ENCODE results near the gene CHCHD4. TPM values are rescaled to one million over a fixed set of nuclear protein-coding genes. Genes with fewer than 3 reads are reported as not detected.

CHCHD4 gene
- polyA plus RNA-seq, 2 of the 4 experiments (the other 2 are of a cell fraction): 37.3 to 48.8 TPM

DNA sequence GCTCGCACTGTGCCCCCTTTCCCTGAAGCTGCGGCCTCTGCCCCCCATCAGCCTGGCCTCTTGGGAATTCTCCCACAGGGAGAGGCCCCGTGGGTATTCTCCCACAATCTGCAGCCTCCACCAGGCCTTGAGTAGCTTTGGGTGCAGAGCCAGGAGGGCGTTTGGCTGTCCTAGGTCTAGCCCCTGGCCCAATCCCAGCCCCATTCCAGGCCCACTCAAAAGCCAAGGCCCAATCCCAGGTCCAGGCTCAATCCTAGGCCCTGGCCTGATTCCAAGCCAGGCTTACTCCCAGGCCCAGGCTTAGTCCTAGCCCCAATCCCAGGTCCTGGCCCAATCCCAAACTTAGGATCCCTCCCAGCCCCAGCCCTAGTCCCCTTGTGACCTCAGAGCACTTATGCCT lies 59.8 kb downstream of the CHCHD4 start:
- no peak for DNase-seq (ENCODE audit: low read depth in 1 of 2, low spot score in 1 of 2)
- ChIA-PET CTCF (no interaction called here), POLR2A (no interaction called here)
- ATAC-seq: no peak
- H3K9me3 ChIP-seq: no peaks in the 10 kb centered on the region; the same call in 2 of the 3 replicates
- H3K4me1 ChIP-seq: no peaks in the 10 kb centered on the region
- no peak overlapping the region for H3K4me3 ChIP-seq
- FAIRE-seq: no peak
- H3K27ac ChIP-seq: no peak overlapping the region
- TF ChIP-seq KDM1A (IDR thresholded peaks at IDR 0.05; ENCODE audit: low read depth): no peak
- TF ChIP-seq, protein P1, sequence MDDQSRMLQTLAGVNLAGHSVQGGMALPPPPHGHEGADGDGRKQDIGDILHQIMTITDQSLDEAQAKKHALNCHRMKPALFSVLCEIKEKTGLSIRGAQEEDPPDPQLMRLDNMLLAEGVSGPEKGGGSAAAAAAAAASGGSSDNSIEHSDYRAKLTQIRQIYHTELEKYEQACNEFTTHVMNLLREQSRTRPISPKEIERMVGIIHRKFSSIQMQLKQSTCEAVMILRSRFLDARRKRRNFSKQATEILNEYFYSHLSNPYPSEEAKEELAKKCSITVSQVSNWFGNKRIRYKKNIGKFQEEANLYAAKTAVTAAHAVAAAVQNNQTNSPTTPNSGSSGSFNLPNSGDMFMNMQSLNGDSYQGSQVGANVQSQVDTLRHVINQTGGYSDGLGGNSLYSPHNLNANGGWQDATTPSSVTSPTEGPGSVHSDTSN (IDR thresholded peaks at IDR 0.05): no peak
- TF ChIP-seq, protein P2, sequence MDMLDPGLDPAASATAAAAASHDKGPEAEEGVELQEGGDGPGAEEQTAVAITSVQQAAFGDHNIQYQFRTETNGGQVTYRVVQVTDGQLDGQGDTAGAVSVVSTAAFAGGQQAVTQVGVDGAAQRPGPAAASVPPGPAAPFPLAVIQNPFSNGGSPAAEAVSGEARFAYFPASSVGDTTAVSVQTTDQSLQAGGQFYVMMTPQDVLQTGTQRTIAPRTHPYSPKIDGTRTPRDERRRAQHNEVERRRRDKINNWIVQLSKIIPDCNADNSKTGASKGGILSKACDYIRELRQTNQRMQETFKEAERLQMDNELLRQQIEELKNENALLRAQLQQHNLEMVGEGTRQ (IDR thresholded peaks at IDR 0.05): no peak
- TF ChIP-seq SREBF2 (IDR thresholded peaks at IDR 0.05): no peak
- TF ChIP-seq HDAC2 (IDR thresholded peaks at IDR 0.05): no peak
- no peak for TF ChIP-seq MYC (IDR thresholded peaks at IDR 0.05; ENCODE audit: borderline replicate concordance, low read length)
- TF ChIP-seq ZC3H11A (IDR thresholded peaks at IDR 0.05): no peak
- no peak for TF ChIP-seq CBX8 (IDR thresholded peaks at IDR 0.05)
- no peak for TF ChIP-seq HOXA7 (CRISPR knock-in tag; IDR thresholded peaks at IDR 0.05)
- no peak for TF ChIP-seq HOXB5 (CRISPR knock-in tag; IDR thresholded peaks at IDR 0.05)
- TF ChIP-seq EHMT2 (IDR thresholded peaks at IDR 0.05; ENCODE audit: low read depth): no peak
- no peak for TF ChIP-seq SMC3 (IDR thresholded peaks at IDR 0.05)
- TF ChIP-seq, protein P3, sequence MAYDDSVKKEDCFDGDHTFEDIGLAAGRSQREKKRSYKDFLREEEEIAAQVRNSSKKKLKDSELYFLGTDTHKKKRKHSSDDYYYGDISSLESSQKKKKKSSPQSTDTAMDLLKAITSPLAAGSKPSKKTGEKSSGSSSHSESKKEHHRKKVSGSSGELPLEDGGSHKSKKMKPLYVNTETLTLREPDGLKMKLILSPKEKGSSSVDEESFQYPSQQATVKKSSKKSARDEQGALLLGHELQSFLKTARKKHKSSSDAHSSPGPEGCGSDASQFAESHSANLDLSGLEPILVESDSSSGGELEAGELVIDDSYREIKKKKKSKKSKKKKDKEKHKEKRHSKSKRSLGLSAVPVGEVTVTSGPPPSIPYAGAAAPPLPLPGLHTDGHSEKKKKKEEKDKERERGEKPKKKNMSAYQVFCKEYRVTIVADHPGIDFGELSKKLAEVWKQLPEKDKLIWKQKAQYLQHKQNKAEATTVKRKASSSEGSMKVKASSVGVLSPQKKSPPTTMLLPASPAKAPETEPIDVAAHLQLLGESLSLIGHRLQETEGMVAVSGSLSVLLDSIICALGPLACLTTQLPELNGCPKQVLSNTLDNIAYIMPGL (CRISPR knock-in tag; IDR thresholded peaks at IDR 0.05; ENCODE audit: borderline replicate concordance): no peak
- TF ChIP-seq, protein P4, sequence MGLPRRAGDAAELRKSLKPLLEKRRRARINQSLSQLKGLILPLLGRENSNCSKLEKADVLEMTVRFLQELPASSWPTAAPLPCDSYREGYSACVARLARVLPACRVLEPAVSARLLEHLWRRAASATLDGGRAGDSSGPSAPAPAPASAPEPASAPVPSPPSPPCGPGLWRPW (IDR thresholded peaks at IDR 0.05): no peak
- no peak overlapping the region for H3K4me2 ChIP-seq
- 13% methylated on average over 4 of the region's 4 CpGs for WGBS (ENCODE audit: missing lambda C conversion rate)

DNA sequence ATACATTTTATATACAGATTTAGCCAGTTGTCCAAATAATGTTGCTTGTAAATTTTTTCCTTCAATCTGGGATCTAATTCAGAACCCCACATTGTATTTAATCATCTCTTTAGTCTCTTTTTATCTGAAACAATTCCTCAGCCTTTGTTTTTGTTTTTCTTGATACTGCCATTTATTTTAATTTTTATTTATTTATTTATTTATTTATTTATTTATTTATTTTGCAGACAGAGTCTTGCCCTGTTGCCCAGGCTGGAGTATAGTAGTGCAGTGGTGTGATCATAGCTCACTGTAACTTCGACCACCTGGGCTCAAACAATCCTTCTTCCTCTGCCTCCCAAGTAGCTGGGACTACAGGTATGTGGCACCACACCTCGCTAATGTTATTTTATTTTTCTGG lies 61.5 kb downstream of the CHCHD4 start:
- Histone ChIP-seq H3K4me1 (no peaks in the 10 kb centered on the region), H3K4me2 (no peak overlapping the region), H3K9me3 (no peaks in the 10 kb centered on the region), H3K27ac (no peak overlapping the region), H3K4me3 (no peak overlapping the region)
- no peak for DNase-seq (ENCODE audit: low read depth in 1 of 2, low spot score in 1 of 2)
- ChIA-PET POLR2A (no interaction called here), CTCF (no interaction called here)
- FAIRE-seq: no peak
- ATAC-seq: no peak
- 45% methylated on average over 2 of the region's 2 CpGs for WGBS (ENCODE audit: missing lambda C conversion rate)
- TF ChIP-seq FOSB (CRISPR knock-in tag; IDR thresholded peaks at IDR 0.05) (no peak), ZSCAN20 (CRISPR knock-in tag; IDR thresholded peaks at IDR 0.05) (no peak), TP53 (CRISPR knock-in tag; IDR thresholded peaks at IDR 0.05) (no peak), CBX8 (IDR thresholded peaks at IDR 0.05) (no peak), HOXA7 (CRISPR knock-in tag; IDR thresholded peaks at IDR 0.05) (no peak), ZFP36 (IDR thresholded peaks at IDR 0.05; ENCODE audit: borderline replicate concordance, partially characterized antibody) (no peak), RCOR1 (IDR thresholded peaks at IDR 0.05; ENCODE audit: low read depth, low read length) (no peak), POLR2A (IDR thresholded peaks at IDR 0.05; ENCODE audit: low read length) (no peak), PHF8 (IDR thresholded peaks at IDR 0.05; ENCODE audit: borderline replicate concordance, low read depth) (no peak), FOSL2 (IDR thresholded peaks at IDR 0.05) (no peak), FOSL2 (CRISPR knock-in tag; IDR thresholded peaks at IDR 0.05) (no peak), POLR2AphosphoS2 (conservative IDR thresholded peaks at IDR 0.05; ENCODE audit: low read length) (no peak), NPAS2 (CRISPR knock-in tag; IDR thresholded peaks at IDR 0.05; ENCODE audit: borderline replicate concordance) (no peak), CEBPB (IDR thresholded peaks at IDR 0.05) (no peak), ZNF302 (CRISPR knock-in tag; IDR thresholded peaks at IDR 0.05) (no peak), JUNB (IDR thresholded peaks at IDR 0.05) (no peak), FOXS1 (CRISPR knock-in tag; IDR thresholded peaks at IDR 0.05) (no peak), RNF2 (IDR thresholded peaks at IDR 0.05; ENCODE audit: borderline replicate concordance, low read depth) (no peak)
- TF ChIP-seq, protein P3 (CRISPR knock-in tag; IDR thresholded peaks at IDR 0.05; ENCODE audit: borderline replicate concordance): no peak
- TF ChIP-seq, protein P5, sequence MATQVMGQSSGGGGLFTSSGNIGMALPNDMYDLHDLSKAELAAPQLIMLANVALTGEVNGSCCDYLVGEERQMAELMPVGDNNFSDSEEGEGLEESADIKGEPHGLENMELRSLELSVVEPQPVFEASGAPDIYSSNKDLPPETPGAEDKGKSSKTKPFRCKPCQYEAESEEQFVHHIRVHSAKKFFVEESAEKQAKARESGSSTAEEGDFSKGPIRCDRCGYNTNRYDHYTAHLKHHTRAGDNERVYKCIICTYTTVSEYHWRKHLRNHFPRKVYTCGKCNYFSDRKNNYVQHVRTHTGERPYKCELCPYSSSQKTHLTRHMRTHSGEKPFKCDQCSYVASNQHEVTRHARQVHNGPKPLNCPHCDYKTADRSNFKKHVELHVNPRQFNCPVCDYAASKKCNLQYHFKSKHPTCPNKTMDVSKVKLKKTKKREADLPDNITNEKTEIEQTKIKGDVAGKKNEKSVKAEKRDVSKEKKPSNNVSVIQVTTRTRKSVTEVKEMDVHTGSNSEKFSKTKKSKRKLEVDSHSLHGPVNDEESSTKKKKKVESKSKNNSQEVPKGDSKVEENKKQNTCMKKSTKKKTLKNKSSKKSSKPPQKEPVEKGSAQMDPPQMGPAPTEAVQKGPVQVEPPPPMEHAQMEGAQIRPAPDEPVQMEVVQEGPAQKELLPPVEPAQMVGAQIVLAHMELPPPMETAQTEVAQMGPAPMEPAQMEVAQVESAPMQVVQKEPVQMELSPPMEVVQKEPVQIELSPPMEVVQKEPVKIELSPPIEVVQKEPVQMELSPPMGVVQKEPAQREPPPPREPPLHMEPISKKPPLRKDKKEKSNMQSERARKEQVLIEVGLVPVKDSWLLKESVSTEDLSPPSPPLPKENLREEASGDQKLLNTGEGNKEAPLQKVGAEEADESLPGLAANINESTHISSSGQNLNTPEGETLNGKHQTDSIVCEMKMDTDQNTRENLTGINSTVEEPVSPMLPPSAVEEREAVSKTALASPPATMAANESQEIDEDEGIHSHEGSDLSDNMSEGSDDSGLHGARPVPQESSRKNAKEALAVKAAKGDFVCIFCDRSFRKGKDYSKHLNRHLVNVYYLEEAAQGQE (IDR thresholded peaks at IDR 0.05): no peak
